Activated T-helper 2 cell treated with anti-CD3 and anti-CD28 coated beads, Interferon-gamma antibody, Interleukin-2, Interleukin-4, amounts not matched to agents 10 μg/mL and 5 μg/mL and 100 μg/mL, durations not matched to agents 14 hours and 24 hours and 36 hours (primary cell): ENCODE results near the gene CCDC3. TPM values are rescaled to one million over a fixed set of nuclear protein-coding genes. Genes with fewer than 3 reads are reported as not detected.

Experiments
- DNase-seq: peaks from one replicate; pipeline ENCODE4 v3.0.0; 2021; ENCODE audit warnings: low spot score
- H3K27ac Mint-ChIP-seq: one replicate; pipeline ENCODE4 v1.8.0; 2021; ENCODE audit warnings: mixed read lengths
- H3K27me3 Mint-ChIP-seq: one replicate; pipeline ENCODE4 v1.8.0; 2021; ENCODE audit warnings: low read depth, mixed read lengths
- H3K36me3 Mint-ChIP-seq: one replicate; pipeline ENCODE4 v1.8.0; 2021; ENCODE audit warnings: low read depth, mixed read lengths
- H3K4me1 Mint-ChIP-seq: one replicate; pipeline ENCODE4 v1.8.0; 2021; ENCODE audit warnings: low read depth, mixed read lengths
- H3K4me3 Mint-ChIP-seq: one replicate; pipeline ENCODE4 v1.8.0; 2021; ENCODE audit warnings: low read depth, mild to moderate bottlenecking, moderate library complexity, mixed read lengths
- H3K9me3 Mint-ChIP-seq: one replicate; pipeline ENCODE4 v1.8.0; 2021; ENCODE audit warnings: mixed read lengths
- intact Hi-C: fragments of 100-400 bp; cut with micrococcal nuclease; formaldehyde crosslinking; loops from one replicate; pipeline ENCODE4 v1.15.1; 2023
- total RNA-seq: library from RNA; stranded (reverse); gene quantifications from 2 replicates; pipeline ENCODE4 v1.2.3, GENCODE V29; 2022

CCDC3 gene
- total RNA-seq, 1 donor from 2014 or later, result 0.09 TPM

DNA sequence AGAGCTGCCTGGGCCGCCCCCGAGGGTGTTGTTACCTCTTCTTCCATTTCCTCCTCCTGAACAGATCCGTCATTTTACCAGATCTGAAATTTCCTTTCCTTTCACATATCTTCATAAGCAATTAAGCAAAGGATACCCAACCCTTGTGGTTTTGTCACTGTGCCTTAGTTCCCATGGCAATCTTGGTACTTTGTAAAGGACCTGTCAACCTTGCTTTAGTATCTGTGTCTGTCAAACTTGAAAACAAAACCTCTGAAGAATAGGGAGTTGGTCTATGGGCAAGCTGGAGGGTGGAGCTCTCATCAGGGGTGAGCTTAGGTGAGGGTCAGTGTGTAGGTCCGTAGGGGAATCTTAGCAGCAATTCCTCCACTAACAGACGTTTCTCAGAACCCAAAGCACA lies 25.4 kb upstream of the CCDC3 start:
- no peak overlapping the region for H3K4me3 Mint-ChIP-seq
- intact Hi-C loops, result no loop called here
- no peak for DNase-seq

GRCh38 chr10:13023754-13024153 lies 22.2 kb upstream of the CCDC3 start:
- no peak overlapping the region for H3K27ac Mint-ChIP-seq
- H3K4me3 Mint-ChIP-seq, result no peak overlapping the region
- intact Hi-C loops, result no loop called here
- no peaks in the 10 kb centered on the region for H3K4me1 Mint-ChIP-seq
- DNase-seq, result no peak
- H3K9me3 Mint-ChIP-seq, result peaks cover 15% of the 10 kb centered on the region
- no peaks in the 10 kb centered on the region for H3K27me3 Mint-ChIP-seq
- no peaks in the 10 kb centered on the region for H3K36me3 Mint-ChIP-seq

More for the DNA sequence above, 25.4 kb upstream of the CCDC3 start:
- Mint-ChIP-seq H3K27ac (no peak overlapping the region), H3K4me1 (no peaks in the 10 kb centered on the region), H3K9me3 (peaks cover 15% of the 10 kb centered on the region), H3K36me3 (no peaks in the 10 kb centered on the region), H3K27me3 (peaks cover 6% of the 10 kb centered on the region)

GRCh38 chr10:13019280-13019679 lies 17.8 kb upstream of the CCDC3 start:
- peaks cover 7% of the 10 kb centered on the region for H3K9me3 Mint-ChIP-seq
- H3K4me3 Mint-ChIP-seq, result no peak overlapping the region
- no peaks in the 10 kb centered on the region for H3K36me3 Mint-ChIP-seq
- DNase-seq, result no peak
- intact Hi-C loops, result no loop called here
- peaks cover 2% of the 10 kb centered on the region for H3K27me3 Mint-ChIP-seq
- H3K4me1 Mint-ChIP-seq, result no peaks in the 10 kb centered on the region
- no peak overlapping the region for H3K27ac Mint-ChIP-seq

DNA sequence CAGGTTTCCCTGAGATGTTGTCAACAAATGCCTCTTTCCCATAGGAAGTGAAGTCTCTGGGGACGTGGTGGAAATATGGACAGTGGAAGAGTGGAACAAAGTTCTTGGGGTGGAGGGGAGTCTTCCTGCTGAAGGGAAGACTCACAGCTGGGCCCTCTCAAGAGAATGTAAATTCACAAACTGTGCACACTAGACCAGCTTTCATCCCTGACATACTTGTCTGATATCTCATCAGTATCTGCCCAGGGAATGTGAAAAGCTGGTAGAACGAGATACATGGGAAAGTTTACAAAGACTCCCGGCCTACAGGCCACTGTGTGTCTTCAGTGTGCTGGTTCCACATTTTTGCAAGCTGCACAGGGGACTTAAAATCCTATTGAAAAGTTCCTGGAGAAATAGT lies 16.7 kb upstream of the CCDC3 start:
- Mint-ChIP-seq H3K27me3 (peaks cover 2% of the 10 kb centered on the region), H3K4me1 (no peaks in the 10 kb centered on the region), H3K36me3 (no peaks in the 10 kb centered on the region), H3K27ac (no peak overlapping the region), H3K9me3 (peaks cover 7% of the 10 kb centered on the region), H3K4me3 (no peak overlapping the region)
- DNase-seq, result no peak
- intact Hi-C loops, result no loop called here

GRCh38 chr10:13016886-13017285 lies 15.4 kb upstream of the CCDC3 start:
- no peak overlapping the region for H3K27ac Mint-ChIP-seq
- H3K4me3 Mint-ChIP-seq, result no peak overlapping the region
- H3K9me3 Mint-ChIP-seq, result no peaks in the 10 kb centered on the region
- H3K4me1 Mint-ChIP-seq, result no peaks in the 10 kb centered on the region
- peaks cover 2% of the 10 kb centered on the region for H3K27me3 Mint-ChIP-seq
- intact Hi-C loops, result no loop called here
- DNase-seq, result no peak
- no peaks in the 10 kb centered on the region for H3K36me3 Mint-ChIP-seq

DNA sequence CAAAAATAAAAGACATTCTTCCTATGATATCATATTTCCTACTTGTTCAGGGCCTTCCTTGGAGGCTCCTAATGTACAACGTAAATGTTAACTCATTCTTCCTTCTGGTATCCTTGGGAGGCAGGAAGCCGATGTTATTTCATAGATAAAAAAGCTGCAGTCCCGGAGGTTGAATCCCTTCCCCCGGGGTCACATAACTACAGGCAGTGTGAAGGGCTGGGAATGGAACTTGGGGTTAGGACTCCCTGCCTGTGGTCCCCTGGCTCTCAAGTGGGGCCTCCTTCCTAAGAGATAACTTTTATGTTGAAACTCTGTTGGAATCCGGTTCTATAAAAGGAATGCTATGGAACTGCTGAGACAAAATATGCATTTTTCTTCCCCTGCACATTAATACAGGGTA lies 14.9 kb upstream of the CCDC3 start:
- Mint-ChIP-seq H3K4me1 (no peaks in the 10 kb centered on the region), H3K27me3 (peaks cover 2% of the 10 kb centered on the region), H3K4me3 (no peak overlapping the region), H3K9me3 (no peaks in the 10 kb centered on the region), H3K36me3 (no peaks in the 10 kb centered on the region), H3K27ac (no peak overlapping the region)
- DNase-seq, result no peak
- intact Hi-C loops, result no loop called here

- Mint-ChIP-seq H3K36me3 (no peaks in the 10 kb centered on the region), H3K27ac (no peak overlapping the region), H3K4me1 (no peaks in the 10 kb centered on the region), H3K9me3 (no peaks in the 10 kb centered on the region), H3K4me3 (no peak overlapping the region), H3K27me3 (peaks cover 22% of the 10 kb centered on the region)
- intact Hi-C loops, result no loop called here
- no peak for DNase-seq
These were observed 4.5 kb upstream of the CCDC3 start for GRCh38 chr10:13006037-13006436.

GRCh38 chr10:13003759-13004158 lies 2.2 kb upstream of the CCDC3 start:
- Mint-ChIP-seq H3K36me3 (no peaks in the 10 kb centered on the region), H3K27ac (no peak overlapping the region), H3K4me3 (no peak overlapping the region), H3K4me1 (peaks cover 2% of the 10 kb centered on the region), H3K27me3 (peaks cover 36% of the 10 kb centered on the region), H3K9me3 (no peaks in the 10 kb centered on the region)
- DNase-seq, result no peak
- intact Hi-C loops, result no loop called here

- H3K9me3 Mint-ChIP-seq, result no peaks in the 10 kb centered on the region
- H3K27me3 Mint-ChIP-seq, result peaks cover 35% of the 10 kb centered on the region
- H3K4me1 Mint-ChIP-seq, result peaks cover 2% of the 10 kb centered on the region
- DNase-seq, result no peak
- no peaks in the 10 kb centered on the region for H3K36me3 Mint-ChIP-seq
- intact Hi-C loops, result no loop called here
- H3K4me3 Mint-ChIP-seq, result no peak overlapping the region
- no peak overlapping the region for H3K27ac Mint-ChIP-seq
These were observed 1.5 kb upstream of the CCDC3 start for GRCh38 chr10:13003004-13003403.

DNA sequence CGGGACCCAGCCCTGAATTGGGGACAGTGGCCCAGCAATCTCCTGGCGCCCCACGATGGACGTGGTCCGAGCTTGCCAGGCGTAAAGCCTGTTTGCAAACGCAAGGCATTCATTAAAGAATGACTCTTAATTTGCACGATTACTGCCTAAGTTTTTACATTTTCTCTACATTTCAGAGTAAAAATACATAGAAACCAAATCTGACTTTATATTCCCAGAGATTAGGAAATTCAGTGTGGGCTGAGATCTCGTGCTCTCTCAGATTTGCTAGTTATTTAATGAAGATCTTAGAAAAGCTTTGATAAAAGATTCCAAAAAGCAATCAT lies 337 bp upstream of the CCDC3 start:
- no peak overlapping the region for H3K4me3 Mint-ChIP-seq
- no peaks in the 10 kb centered on the region for H3K36me3 Mint-ChIP-seq
- no peak for DNase-seq
- intact Hi-C loops, result no loop called here
- H3K27ac Mint-ChIP-seq, result no peak overlapping the region
- H3K9me3 Mint-ChIP-seq, result no peaks in the 10 kb centered on the region
- peaks cover 2% of the 10 kb centered on the region for H3K4me1 Mint-ChIP-seq
- H3K27me3 Mint-ChIP-seq, result peaks cover 37% of the 10 kb centered on the region

DNA sequence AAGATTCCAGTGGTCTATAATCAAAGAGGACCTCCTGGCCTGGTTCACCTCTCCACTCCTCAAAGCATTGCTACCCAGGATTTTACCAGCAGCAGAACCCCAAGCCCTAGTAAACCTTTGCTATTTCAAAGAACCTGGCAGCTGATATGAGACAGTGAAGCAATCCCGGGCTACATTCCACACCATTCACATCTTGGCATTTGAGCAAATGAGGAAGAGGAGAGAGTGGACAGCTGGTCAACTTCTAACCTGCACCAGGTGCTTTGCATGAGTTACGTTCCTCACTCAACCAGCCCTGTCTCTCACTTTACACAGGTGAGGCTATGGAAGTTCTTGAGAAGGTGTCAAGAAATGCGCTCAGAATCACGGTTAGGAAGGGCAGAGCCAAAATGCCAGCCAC lies 1.1 kb downstream of the CCDC3 start:
- intact Hi-C loops, result no loop called here
- H3K36me3 Mint-ChIP-seq, result no peaks in the 10 kb centered on the region
- DNase-seq, result no peak
- no peak overlapping the region for H3K27ac Mint-ChIP-seq
- H3K4me3 Mint-ChIP-seq, result no peak overlapping the region
- H3K4me1 Mint-ChIP-seq, result peaks cover 2% of the 10 kb centered on the region
- no peaks in the 10 kb centered on the region for H3K9me3 Mint-ChIP-seq
- H3K27me3 Mint-ChIP-seq, result peaks cover 40% of the 10 kb centered on the region

- Mint-ChIP-seq H3K9me3 (no peaks in the 10 kb centered on the region), H3K4me1 (peaks cover 2% of the 10 kb centered on the region), H3K4me3 (no peak overlapping the region), H3K27me3 (peaks cover 40% of the 10 kb centered on the region), H3K36me3 (no peaks in the 10 kb centered on the region), H3K27ac (no peak overlapping the region)
- no peak for DNase-seq
- intact Hi-C loops, result no loop called here
These were observed 1.7 kb downstream of the CCDC3 start for GRCh38 chr10:12999849-13000248.

- H3K4me3 Mint-ChIP-seq, result no peak overlapping the region
- H3K9me3 Mint-ChIP-seq, result no peaks in the 10 kb centered on the region
- peaks cover 13% of the 10 kb centered on the region for H3K27me3 Mint-ChIP-seq
- H3K27ac Mint-ChIP-seq, result no peak overlapping the region
- intact Hi-C loops, result no loop called here
- no peaks in the 10 kb centered on the region for H3K4me1 Mint-ChIP-seq
- H3K36me3 Mint-ChIP-seq, result no peaks in the 10 kb centered on the region
- no peak for DNase-seq
These were observed 6.1 kb downstream of the CCDC3 start for GRCh38 chr10:12995425-12995861.

- no peak overlapping the region for H3K27ac Mint-ChIP-seq
- no peaks in the 10 kb centered on the region for H3K36me3 Mint-ChIP-seq
- no peaks in the 10 kb centered on the region for H3K9me3 Mint-ChIP-seq
- intact Hi-C loops, result no loop called here
- H3K4me3 Mint-ChIP-seq, result no peak overlapping the region
- no peak for DNase-seq
- no peaks in the 10 kb centered on the region for H3K4me1 Mint-ChIP-seq
- peaks cover 5% of the 10 kb centered on the region for H3K27me3 Mint-ChIP-seq
These were observed 7.9 kb downstream of the CCDC3 start for GRCh38 chr10:12993595-12993994.
